Ecto neural progenitor cell (in vitro differentiated cells): ENCODE results near the gene PKD1L1.
A peak's percentile ranks its signal among the peaks of the same experiment; 100 is the strongest.
"Not testable (repeated sequence)": the region's sequence is repeated elsewhere in the genome, so short reads cannot be mapped to it uniquely, and the experiment has no call there.

Source experiments
- DNase-seq: peaks from one replicate; pipeline ENCODE4 v3.0.0-alpha.2; 2018; ENCODE audit warnings: low spot score

The PKD1L1 gene, protein sequence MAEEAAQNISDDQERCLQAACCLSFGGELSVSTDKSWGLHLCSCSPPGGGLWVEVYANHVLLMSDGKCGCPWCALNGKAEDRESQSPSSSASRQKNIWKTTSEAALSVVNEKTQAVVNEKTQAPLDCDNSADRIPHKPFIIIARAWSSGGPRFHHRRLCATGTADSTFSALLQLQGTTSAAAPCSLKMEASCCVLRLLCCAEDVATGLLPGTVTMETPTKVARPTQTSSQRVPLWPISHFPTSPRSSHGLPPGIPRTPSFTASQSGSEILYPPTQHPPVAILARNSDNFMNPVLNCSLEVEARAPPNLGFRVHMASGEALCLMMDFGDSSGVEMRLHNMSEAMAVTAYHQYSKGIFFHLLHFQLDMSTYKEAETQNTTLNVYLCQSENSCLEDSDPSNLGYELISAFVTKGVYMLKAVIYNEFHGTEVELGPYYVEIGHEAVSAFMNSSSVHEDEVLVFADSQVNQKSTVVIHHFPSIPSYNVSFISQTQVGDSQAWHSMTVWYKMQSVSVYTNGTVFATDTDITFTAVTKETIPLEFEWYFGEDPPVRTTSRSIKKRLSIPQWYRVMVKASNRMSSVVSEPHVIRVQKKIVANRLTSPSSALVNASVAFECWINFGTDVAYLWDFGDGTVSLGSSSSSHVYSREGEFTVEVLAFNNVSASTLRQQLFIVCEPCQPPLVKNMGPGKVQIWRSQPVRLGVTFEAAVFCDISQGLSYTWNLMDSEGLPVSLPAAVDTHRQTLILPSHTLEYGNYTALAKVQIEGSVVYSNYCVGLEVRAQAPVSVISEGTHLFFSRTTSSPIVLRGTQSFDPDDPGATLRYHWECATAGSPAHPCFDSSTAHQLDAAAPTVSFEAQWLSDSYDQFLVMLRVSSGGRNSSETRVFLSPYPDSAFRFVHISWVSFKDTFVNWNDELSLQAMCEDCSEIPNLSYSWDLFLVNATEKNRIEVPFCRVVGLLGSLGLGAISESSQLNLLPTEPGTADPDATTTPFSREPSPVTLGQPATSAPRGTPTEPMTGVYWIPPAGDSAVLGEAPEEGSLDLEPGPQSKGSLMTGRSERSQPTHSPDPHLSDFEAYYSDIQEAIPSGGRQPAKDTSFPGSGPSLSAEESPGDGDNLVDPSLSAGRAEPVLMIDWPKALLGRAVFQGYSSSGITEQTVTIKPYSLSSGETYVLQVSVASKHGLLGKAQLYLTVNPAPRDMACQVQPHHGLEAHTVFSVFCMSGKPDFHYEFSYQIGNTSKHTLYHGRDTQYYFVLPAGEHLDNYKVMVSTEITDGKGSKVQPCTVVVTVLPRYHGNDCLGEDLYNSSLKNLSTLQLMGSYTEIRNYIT (N-terminal part only)

GRCh38 chr7:47948141-47948790, at the start of gene PKD1L1:
Gene PKD1L1, minus strand, starts transcription at chr7:47948466. Its CDS starts 26 bp downstream, at chr7:47948440.
- DNase-seq, result no peak

DNA sequence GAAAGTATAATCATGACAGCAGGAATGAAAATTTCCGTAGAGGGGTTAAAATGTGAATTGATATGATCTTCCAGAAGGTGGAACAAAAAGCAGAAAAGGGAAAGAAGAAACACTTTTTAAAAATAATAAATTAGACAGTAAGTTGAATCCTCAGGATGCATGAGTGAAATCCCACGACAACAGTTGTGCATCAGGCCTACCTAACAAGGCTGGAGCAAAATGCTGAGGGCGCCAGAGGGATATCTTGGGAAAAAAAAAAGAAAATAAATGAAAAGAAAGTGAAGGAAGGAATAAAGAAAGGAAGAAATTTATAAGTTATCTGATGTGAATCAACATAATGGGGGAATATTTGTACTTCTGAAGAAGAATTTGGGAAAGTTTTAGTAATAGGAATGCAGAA, 44.2 kb upstream of the PKD1L1 start:
- DNase-seq, result no peak

- DNase-seq, result peak; percentile 90
Observed at GRCh38 chr7:47991741-47992311, 43.6 kb upstream of the PKD1L1 start.

DNA sequence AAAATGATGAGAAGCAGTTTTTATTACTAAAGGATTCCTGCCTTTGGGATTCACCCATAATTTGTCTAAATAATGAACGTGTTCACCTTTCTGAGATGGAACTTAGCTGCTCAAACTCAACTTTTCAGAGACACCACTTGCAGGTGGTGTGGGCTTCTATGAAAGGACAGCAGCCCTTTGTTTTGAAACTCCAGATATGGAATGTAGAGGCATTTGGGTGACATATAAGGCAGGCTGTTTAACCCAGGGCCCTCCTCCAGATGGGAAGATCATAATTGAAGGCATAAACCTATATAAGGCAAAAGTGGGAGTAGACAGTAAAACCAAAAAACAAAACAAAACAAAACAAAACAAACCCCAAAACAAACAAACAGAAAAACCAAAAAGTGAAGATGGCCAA, 43.0 kb upstream of the PKD1L1 start:
- no peak for DNase-seq

GRCh38 chr7:47990592-47990991, 42.3 kb upstream of the PKD1L1 start:
- no peak for DNase-seq

DNA sequence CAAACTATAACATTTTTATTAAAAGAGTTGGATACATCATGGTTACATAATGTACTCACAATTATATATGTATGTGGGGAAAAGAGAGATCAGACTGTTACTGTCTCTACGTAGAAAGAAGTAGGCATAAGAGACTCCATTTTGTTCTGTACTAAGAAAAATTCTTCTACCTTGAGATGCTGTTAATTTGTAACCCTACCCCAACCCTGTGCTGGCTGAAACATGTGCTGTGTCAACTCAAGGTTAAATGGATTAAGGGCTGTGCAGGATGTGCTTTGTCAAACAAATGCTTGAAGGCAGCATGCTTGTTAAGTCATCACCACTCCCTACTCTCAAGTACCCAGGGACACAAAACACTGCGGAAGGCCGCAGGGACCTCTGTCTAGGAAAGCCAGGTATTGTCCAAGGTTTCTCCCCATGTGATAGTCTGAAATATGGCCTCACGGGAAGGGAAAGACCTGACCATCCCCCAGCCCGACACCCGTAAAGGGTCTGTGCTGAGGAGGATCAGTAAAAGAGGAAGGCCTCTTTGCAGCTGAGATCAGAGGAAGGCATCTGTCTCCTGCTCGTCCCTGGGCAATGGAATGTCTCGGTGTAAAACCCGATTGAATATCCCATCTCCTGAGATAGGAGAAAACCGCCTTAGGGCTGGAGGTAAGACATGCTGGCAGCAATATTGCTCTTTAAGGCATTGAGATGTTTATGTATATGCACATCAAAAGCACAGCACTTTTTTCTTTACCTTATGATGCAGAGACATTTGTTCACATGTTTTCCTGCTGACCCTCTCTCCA, 41.5 kb upstream of the PKD1L1 start:
- DNase-seq, result not testable (repeated sequence)

DNA sequence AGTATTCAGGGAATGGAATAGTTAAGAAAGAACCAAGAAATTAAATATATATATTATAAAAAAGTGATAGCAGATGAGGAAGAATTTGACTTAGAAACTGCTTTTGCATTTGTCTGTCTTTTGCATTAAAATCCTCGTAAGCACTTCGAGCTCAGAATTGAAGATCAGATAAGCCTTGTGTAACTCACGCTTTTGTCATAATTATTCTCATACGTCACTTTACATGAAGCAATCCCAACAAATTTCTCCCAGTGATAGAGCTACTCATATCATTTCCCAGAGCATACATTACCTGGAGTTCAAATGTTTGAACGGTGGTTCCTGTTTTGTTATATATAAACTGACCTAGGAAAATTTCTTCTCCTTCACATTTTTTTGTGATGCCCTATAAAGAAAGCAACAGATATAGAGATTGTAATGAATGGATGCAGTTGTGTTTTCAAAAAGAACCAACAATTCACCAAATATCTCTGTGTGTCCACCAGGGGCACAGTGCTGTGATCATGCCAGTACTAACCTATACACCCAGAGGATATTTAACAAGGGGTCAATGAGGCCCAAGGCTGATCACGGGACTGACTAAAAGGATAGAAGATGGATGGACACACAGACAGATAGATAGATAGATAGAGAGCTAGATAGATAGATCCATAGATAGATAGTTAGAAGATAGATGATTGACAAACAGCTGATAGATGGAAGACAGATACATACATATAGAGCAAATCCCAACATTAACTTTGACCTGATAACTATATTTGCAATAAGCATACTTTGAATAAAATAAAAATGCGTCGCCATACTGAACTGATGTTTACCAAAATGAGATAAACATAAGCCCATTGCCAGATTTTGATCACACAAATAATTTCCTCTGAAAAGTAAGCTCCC, 40.5 kb upstream of the PKD1L1 start:
- DNase-seq, result no peak

DNA sequence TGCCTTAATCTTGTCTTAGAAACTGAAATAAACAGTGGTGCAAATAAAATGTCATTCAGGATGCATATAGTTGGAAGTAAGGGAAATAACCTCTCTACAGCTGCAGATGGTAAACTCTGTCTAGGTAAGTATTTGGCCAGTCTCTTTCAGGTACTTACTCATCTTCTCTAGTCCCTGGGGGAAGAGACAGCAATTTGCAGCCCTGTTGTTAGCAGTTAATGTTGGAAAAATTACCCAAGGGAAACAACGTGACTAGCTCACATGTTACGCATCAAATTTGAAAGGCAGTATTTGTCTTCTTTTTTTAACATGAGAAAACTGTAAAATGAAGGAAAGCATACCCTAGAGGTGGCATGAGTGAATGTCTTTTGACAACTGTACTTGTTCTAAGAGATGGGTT, 34.3 kb upstream of the PKD1L1 start:
- DNase-seq, result no peak

DNA sequence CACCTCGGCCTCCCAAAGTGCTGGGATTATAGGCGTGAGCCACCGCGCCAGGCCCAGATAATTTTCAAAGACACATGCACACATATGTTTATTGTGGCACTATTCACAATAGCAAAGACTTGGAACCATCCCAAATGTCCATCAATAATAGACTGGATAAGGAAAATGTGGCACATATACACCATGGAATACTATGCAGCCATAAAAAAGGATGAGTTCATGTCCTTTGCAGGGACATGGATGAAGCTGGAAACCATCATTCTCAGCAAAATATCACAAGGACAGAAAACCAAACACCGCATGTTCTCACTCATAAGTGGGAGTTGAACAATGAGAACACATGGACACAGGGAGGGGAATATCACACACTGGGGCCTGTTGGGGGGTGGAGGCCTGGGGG, 32.4 kb upstream of the PKD1L1 start:
- DNase-seq, result not testable (repeated sequence)

DNA sequence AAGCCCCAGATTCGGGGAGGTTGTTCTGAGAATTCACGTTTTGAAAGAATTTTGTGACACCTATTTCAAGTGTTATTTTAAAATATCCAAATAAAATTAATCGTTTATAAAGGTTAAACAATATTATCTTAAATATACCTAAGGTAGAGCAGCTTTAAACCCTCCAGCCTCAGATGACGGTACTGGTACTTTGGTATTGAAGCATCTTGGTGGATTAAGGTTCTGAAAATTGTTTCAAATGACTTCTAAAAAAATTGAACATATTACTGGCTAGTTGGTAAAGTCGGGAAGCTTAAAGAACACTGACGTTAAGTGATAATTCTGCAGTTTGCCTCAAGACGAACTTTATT, 31.5 kb upstream of the PKD1L1 start:
- DNase-seq, result no peak

DNA sequence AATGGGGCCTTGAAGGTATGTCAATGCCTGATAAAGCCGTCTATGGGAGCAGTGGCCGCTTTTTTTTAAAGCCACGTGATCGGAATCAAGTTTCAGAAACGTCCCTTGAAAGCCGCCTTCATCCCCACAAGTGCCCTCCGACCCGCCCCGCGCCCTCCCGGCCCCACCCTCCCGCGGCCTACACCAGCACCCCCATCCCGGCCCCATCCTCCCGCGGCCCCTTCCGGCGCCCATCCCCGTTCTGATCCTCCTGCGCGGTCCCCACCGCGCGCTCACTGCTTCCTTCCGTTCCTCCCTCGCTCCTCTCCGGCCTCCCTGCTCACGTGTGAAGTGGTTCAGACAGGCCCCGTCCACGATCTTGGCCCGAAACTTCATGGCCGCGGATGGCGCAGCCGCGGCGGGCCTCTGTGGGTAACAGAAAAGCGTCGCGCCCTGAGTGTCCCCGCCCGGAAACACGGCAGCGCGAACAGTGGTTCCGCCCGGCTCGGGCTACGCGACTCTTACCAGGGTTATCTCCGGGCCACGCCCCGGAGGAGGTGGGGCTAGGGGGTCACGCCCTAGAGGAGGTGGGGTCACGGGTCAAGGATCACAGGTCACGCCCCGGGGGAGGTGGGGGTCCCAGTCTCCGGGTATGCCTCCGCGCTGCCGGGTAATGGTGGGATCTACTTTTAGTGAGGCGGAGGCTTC, 31.0 kb upstream of the PKD1L1 start, which contains the start of gene HUS1:
TSS of gene HUS1 (minus strand) at position 471 of the 687 bp plus-strand sequence. CDS start at position 375, 96 bp downstream.
- peak; percentile 94 for DNase-seq

- no peak for DNase-seq
Observed at GRCh38 chr7:47978790-47979144, 30.5 kb upstream of the PKD1L1 start.

DNA sequence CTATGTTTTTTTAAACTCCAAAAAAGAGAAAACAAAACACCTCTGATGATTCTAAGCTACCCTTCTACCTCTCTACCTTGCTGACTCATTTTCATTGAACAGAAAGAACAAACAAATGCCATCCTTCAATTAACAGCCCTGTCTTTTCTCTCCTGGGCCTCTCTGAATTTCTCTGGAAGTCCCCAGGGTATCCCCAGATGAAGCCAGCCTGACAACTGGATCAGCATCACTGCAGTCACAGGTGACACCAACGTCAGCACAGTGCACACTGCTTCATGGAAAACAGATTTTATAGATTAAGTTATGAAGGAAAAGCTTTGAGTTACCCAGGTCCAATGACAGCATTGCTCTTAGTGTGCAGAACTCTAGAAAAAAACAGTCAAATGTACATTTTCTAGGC, 25.5 kb upstream of the PKD1L1 start:
- DNase-seq, result no peak

- DNase-seq, result no peak
Observed at GRCh38 chr7:47970761-47971160, 22.5 kb upstream of the PKD1L1 start.

DNA sequence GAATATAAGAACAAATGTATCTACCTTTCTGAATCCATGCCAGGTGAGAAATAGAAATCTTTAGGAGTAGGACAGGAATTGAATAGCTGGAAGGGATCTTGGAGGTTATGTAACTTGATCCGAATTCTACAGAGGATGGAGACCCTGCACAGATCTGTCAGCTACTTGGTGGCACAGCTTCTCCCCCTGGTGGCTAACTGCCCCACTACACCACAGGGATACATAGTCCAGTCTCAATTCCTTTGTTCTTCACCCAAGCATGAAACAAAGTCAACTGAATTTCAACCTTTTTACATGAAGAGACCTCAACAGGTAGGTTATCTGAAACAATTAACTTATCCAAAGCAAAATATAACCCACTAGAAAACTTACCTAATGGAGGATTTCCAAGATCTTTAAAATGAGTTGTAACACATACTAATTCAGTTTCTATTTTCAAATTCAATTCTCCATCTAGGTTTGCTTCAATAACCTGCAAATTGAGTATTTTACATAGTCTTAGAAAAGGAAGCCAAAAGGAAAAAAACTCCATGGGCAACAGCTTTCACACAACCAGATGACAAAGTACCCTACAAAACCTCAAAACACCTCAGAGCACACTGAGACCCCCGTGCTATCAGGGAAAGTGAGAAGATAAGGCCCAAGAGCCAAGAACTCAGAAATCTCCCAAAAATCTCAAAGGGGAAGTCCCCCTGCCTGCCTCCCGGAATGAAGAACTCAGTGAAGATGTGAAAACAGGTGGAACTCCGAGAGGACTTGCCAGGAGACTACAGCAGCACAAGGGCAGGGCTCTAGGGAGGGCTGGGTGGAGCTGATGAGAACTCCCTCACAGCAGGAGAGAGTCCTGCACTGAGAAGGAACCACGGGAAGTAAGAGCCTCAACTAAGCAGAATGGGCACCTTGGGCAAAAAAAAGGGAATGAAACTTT, 20.8 kb upstream of the PKD1L1 start:
- DNase-seq, result peak; percentile 78

DNA sequence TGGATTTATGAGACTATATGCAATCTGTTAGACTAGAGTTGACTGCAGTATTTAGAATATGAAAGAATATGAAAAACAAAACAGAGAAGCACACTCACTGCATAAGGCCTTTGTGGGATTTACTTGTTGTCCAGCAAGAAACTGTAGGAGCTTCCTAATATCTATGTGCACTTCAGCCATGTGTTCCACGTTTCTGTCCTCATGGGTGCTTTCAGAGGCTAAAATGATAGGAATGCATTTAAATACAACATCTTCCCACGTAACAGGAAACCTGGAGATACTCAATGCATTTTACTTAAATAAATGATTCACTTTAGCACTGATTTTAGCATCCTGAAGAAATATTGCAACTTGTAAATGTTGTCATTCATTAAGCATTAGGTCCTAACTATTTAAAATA, 19.4 kb upstream of the PKD1L1 start:
- no peak for DNase-seq

DNA sequence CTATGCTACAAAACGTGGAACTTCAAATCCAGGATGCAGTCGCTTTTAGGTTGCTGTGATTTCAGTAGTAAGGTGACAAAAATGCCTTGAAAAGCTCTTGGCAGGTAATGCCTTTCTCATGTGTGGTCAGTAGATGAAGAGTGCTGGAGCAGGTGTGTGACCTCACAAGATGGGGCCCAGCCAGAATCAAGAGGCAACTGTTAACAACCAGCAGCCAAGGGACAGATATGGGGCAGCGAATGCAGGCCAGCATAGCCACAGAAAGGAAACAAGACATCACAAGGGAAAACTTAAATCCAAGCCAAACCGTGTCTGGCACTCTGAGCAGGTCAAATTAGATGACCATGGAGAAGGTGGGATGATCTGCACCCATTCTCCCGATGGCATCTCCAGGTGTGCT, 18.9 kb upstream of the PKD1L1 start:
- DNase-seq, result no peak

DNA sequence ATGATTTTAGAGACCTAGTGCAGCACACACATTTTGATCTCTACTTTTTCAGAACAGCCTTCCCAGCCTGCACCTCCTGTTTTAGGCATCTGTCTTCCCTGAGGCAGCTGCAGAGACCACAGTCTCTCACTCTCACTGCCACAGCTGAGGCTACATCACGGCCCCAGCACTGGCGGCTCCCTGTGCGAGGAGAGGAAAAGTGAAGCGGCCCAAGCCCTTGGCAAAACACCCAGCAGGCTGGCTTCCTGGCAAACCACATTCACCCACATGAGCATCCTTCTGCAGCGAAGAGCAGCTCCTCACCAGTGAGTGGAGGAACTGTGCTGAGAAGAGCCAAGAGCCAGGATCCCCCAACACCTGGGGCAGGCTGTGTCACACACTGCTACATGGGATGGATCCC, 17.2 kb upstream of the PKD1L1 start:
- DNase-seq, result no peak
